ENCODE measurements around the gene METRN.

METRN gene

GRCh38 chr16:767743-768235, 52.9 kb downstream of the METRN start:
- Histone ChIP-seq H3K27me3 (ENCODE audit: insufficient read depth, low read length, poor library complexity, severe bottlenecking) (no peaks in the 10 kb centered on the region), H3K79me2 (ENCODE audit: insufficient read depth, low read length) (no peaks in the 10 kb centered on the region), H3K9me3 (ENCODE audit: insufficient read depth, low read depth, low read length) (no peaks in the 10 kb centered on the region), H3K36me3 (ENCODE audit: insufficient read depth, low read length) (no peaks in the 10 kb centered on the region), H3K9ac (ENCODE audit: low read depth, low read length, poor library complexity, severe bottlenecking) (no peak overlapping the region), H3K4me1 (ENCODE audit: insufficient read depth, low read length, poor library complexity, severe bottlenecking) (no peaks in the 10 kb centered on the region), H3F3A (ENCODE audit: low read depth) (no peaks in the 10 kb centered on the region), H3K4me3 (ENCODE audit: low read length, poor library complexity, severe bottlenecking) (no peak overlapping the region), H3K9me2 (replicated peaks; ENCODE audit: low read depth, low read length) (no peaks in the 10 kb centered on the region), H3K4me2 (ENCODE audit: low read depth, low read length, poor library complexity, severe bottlenecking) (no peak overlapping the region), H2AFZ (ENCODE audit: low read length) (no peak overlapping the region), H4K20me1 (ENCODE audit: insufficient read depth, low read length, poor library complexity, severe bottlenecking) (no peaks in the 10 kb centered on the region)
- TF ChIP-seq, protein P1, sequence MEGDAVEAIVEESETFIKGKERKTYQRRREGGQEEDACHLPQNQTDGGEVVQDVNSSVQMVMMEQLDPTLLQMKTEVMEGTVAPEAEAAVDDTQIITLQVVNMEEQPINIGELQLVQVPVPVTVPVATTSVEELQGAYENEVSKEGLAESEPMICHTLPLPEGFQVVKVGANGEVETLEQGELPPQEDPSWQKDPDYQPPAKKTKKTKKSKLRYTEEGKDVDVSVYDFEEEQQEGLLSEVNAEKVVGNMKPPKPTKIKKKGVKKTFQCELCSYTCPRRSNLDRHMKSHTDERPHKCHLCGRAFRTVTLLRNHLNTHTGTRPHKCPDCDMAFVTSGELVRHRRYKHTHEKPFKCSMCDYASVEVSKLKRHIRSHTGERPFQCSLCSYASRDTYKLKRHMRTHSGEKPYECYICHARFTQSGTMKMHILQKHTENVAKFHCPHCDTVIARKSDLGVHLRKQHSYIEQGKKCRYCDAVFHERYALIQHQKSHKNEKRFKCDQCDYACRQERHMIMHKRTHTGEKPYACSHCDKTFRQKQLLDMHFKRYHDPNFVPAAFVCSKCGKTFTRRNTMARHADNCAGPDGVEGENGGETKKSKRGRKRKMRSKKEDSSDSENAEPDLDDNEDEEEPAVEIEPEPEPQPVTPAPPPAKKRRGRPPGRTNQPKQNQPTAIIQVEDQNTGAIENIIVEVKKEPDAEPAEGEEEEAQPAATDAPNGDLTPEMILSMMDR (conservative IDR thresholded peaks at IDR 0.05; ENCODE audit: low read length), result no peak

- TF ChIP-seq, protein P1 (conservative IDR thresholded peaks at IDR 0.05; ENCODE audit: low read length), result no peak
- no peak for TF ChIP-seq EZH2phosphoT487 (IDR thresholded peaks at IDR 0.05; ENCODE audit: borderline replicate concordance)
- H3K36me3 ChIP-seq (ENCODE audit: insufficient read depth, low read length), result no peaks in the 10 kb centered on the region
- H3K4me2 ChIP-seq (ENCODE audit: low read depth, low read length, poor library complexity, severe bottlenecking), result no peak overlapping the region
These were observed 53.5 kb downstream of the METRN start for GRCh38 chr16:768428-768827.

More at GRCh38 chr16:768428-768827, 53.5 kb downstream of the METRN start:
- no peaks in the 10 kb centered on the region for H3K4me1 ChIP-seq (ENCODE audit: insufficient read depth, low read length, poor library complexity, severe bottlenecking)
- no peak overlapping the region for H3K4me3 ChIP-seq (ENCODE audit: low read length, poor library complexity, severe bottlenecking)
- no peaks in the 10 kb centered on the region for H4K20me1 ChIP-seq (ENCODE audit: insufficient read depth, low read length, poor library complexity, severe bottlenecking)
- H3K27me3 ChIP-seq (ENCODE audit: insufficient read depth, low read length, poor library complexity, severe bottlenecking), result no peaks in the 10 kb centered on the region
- no peak overlapping the region for H3K9ac ChIP-seq (ENCODE audit: low read depth, low read length, poor library complexity, severe bottlenecking)
- no peaks in the 10 kb centered on the region for H3F3A ChIP-seq (ENCODE audit: low read depth)
- H3K79me2 ChIP-seq (ENCODE audit: insufficient read depth, low read length), result no peaks in the 10 kb centered on the region
- no peaks in the 10 kb centered on the region for H3K9me2 ChIP-seq (replicated peaks; ENCODE audit: low read depth, low read length)
- no peaks in the 10 kb centered on the region for H3K9me3 ChIP-seq (ENCODE audit: insufficient read depth, low read depth, low read length)
- H2AFZ ChIP-seq (ENCODE audit: low read length), result no peak overlapping the region

All from Loucy (cell line).